Central memory CD8-positive, alpha-beta T cell (primary cell): ENCODE data around the gene ELK1.

Experiments
- ATAC-seq: fragments of 150-1000 bp; cut with Tn5 transposase; replicated peaks from 2 replicates; pipeline ENCODE4 v1.10.0; 2022; ENCODE audit warnings: mild to moderate bottlenecking, moderate FRiP score, moderate number of reproducible peaks; ENCODE audit not compliant: poor library complexity, severe bottlenecking; ENCODE audit errors: extremely low read depth
- DNase-seq, 2 donors: peaks; one replicate each; pipeline ENCODE4 v3.0.0; 2021; ENCODE audit warnings: low spot score in 2 of 2
- H3K27ac Mint-ChIP-seq: one replicate; pipeline ENCODE4 v1.8.0; 2022; ENCODE audit warnings: low read depth, mild to moderate bottlenecking, moderate library complexity, mixed read lengths
- H3K27me3 Mint-ChIP-seq: one replicate; pipeline ENCODE4 v1.8.0; 2022; ENCODE audit warnings: mixed read lengths
- H3K36me3 Mint-ChIP-seq: one replicate; pipeline ENCODE4 v1.8.0; 2022; ENCODE audit warnings: mild to moderate bottlenecking, moderate library complexity, mixed read lengths; ENCODE audit not compliant: insufficient read depth
- H3K4me1 Mint-ChIP-seq: one replicate; pipeline ENCODE4 v1.8.0; 2022; ENCODE audit warnings: mixed read lengths
- H3K4me3 Mint-ChIP-seq: one replicate; pipeline ENCODE4 v1.8.0; 2022; ENCODE audit warnings: mild to moderate bottlenecking, moderate library complexity, mixed read lengths
- H3K9me3 Mint-ChIP-seq: one replicate; pipeline ENCODE4 v1.8.0; 2022; ENCODE audit warnings: mixed read lengths

ELK1 gene

GRCh38 chrX:47659421-47659726 lies 9.0 kb upstream of the ELK1 start:
- Mint-ChIP-seq H3K27ac (peak overlapping the region; percentile 95), H3K4me3 (peak overlapping the region; percentile 78), H3K9me3 (no peaks in the 10 kb centered on the region), H3K4me1 (peaks cover 16% of the 10 kb centered on the region), H3K27me3 (no peaks in the 10 kb centered on the region), H3K36me3 (peaks cover 25% of the 10 kb centered on the region)
- ATAC-seq: no peak
- no peak for DNase-seq

GRCh38 chrX:47658684-47659420 lies 8.5 kb upstream of the ELK1 start, which contains the start of gene UXT:
Gene UXT, minus strand, starts transcription at chrX:47659180. Its CDS starts 253 bp downstream, at chrX:47658927.
- Mint-ChIP-seq H3K36me3 (peaks cover 25% of the 10 kb centered on the region), H3K27ac (peak within 1 kb of the TSS; percentile 95), H3K27me3 (no peaks in the 10 kb centered on the region), H3K4me3 (peak within 1 kb of the TSS; percentile 78), H3K4me1 (peaks cover 16% of the 10 kb centered on the region), H3K9me3 (no peaks in the 10 kb centered on the region)
- DNase-seq (peak; percentile 84 to 91), ATAC-seq (peak; percentile 85)

GRCh38 chrX:47658301-47658683 lies 7.9 kb upstream of the ELK1 start:
- ATAC-seq (no peak), DNase-seq (no peak)
- H3K36me3 Mint-ChIP-seq: peaks cover 28% of the 10 kb centered on the region
- peak overlapping the region; percentile 78 for H3K4me3 Mint-ChIP-seq
- peaks cover 16% of the 10 kb centered on the region for H3K4me1 Mint-ChIP-seq
- H3K27ac Mint-ChIP-seq: peak overlapping the region; percentile 95
- H3K27me3 Mint-ChIP-seq: no peaks in the 10 kb centered on the region
- H3K9me3 Mint-ChIP-seq: no peaks in the 10 kb centered on the region

- peaks cover 18% of the 10 kb centered on the region for H3K36me3 Mint-ChIP-seq
- ATAC-seq (no peak), DNase-seq (no peak)
- H3K4me1 Mint-ChIP-seq: peaks cover 38% of the 10 kb centered on the region
- peak overlapping the region; percentile 94 for H3K27ac Mint-ChIP-seq
- peak overlapping the region; percentile 88 for H3K4me3 Mint-ChIP-seq
- H3K9me3 Mint-ChIP-seq: no peaks in the 10 kb centered on the region
- no peaks in the 10 kb centered on the region for H3K27me3 Mint-ChIP-seq
Measured at GRCh38 chrX:47651043-47651905, 911 bp upstream of the ELK1 start.

- H3K4me3 Mint-ChIP-seq: peak overlapping the region; percentile 88
- DNase-seq (no peak), ATAC-seq (no peak)
- peak overlapping the region; percentile 94 for H3K27ac Mint-ChIP-seq
- H3K27me3 Mint-ChIP-seq: no peaks in the 10 kb centered on the region
- H3K36me3 Mint-ChIP-seq: peaks cover 12% of the 10 kb centered on the region
- H3K4me1 Mint-ChIP-seq: peaks cover 38% of the 10 kb centered on the region
- H3K9me3 Mint-ChIP-seq: no peaks in the 10 kb centered on the region
Measured at GRCh38 chrX:47649781-47650163, 591 bp downstream of the ELK1 start.

- DNase-seq: no peak
- peak overlapping the region; percentile 94 for H3K27ac Mint-ChIP-seq
- peak overlapping the region; percentile 88 for H3K4me3 Mint-ChIP-seq
- H3K9me3 Mint-ChIP-seq: no peaks in the 10 kb centered on the region
- H3K4me1 Mint-ChIP-seq: peaks cover 43% of the 10 kb centered on the region
- H3K27me3 Mint-ChIP-seq: no peaks in the 10 kb centered on the region
- H3K36me3 Mint-ChIP-seq: peaks cover 17% of the 10 kb centered on the region
- ATAC-seq: no peak
Measured at GRCh38 chrX:47649271-47649670, 1.1 kb downstream of the ELK1 start.

GRCh38 chrX:47648376-47648775 lies 2.0 kb downstream of the ELK1 start:
- Mint-ChIP-seq H3K9me3 (no peaks in the 10 kb centered on the region), H3K4me3 (peak overlapping the region; percentile 88), H3K36me3 (peaks cover 18% of the 10 kb centered on the region), H3K4me1 (peaks cover 45% of the 10 kb centered on the region), H3K27me3 (no peaks in the 10 kb centered on the region), H3K27ac (no peak overlapping the region)
- ATAC-seq (no peak), DNase-seq (no peak)

GRCh38 chrX:47646636-47647035 lies 3.7 kb downstream of the ELK1 start:
- Mint-ChIP-seq H3K9me3 (no peaks in the 10 kb centered on the region), H3K4me1 (peaks cover 45% of the 10 kb centered on the region), H3K36me3 (peaks cover 22% of the 10 kb centered on the region), H3K4me3 (no peak overlapping the region), H3K27ac (no peak overlapping the region), H3K27me3 (no peaks in the 10 kb centered on the region)
- ATAC-seq: no peak
- DNase-seq: no peak

GRCh38 chrX:47645530-47645929 lies 4.8 kb downstream of the ELK1 start:
- Mint-ChIP-seq H3K27ac (no peak overlapping the region), H3K4me1 (peaks cover 35% of the 10 kb centered on the region), H3K27me3 (no peaks in the 10 kb centered on the region), H3K9me3 (no peaks in the 10 kb centered on the region), H3K36me3 (peaks cover 24% of the 10 kb centered on the region), H3K4me3 (no peak overlapping the region)
- ATAC-seq (no peak), DNase-seq (no peak)

GRCh38 chrX:47644557-47645091 lies 5.7 kb downstream of the ELK1 start:
- no peaks in the 10 kb centered on the region for H3K27me3 Mint-ChIP-seq
- H3K4me3 Mint-ChIP-seq: no peak overlapping the region
- peaks cover 32% of the 10 kb centered on the region for H3K4me1 Mint-ChIP-seq
- no peak for ATAC-seq
- H3K9me3 Mint-ChIP-seq: no peaks in the 10 kb centered on the region
- peaks cover 32% of the 10 kb centered on the region for H3K36me3 Mint-ChIP-seq
- no peak overlapping the region for H3K27ac Mint-ChIP-seq
- DNase-seq: no peak

GRCh38 chrX:47643926-47644325 lies 6.4 kb downstream of the ELK1 start:
- no peak for DNase-seq
- ATAC-seq: no peak
- H3K27ac Mint-ChIP-seq: no peak overlapping the region

GRCh38 chrX:47638816-47639215 lies 11.5 kb downstream of the ELK1 start:
- no peaks in the 10 kb centered on the region for H3K27me3 Mint-ChIP-seq
- ATAC-seq (no peak), DNase-seq (no peak)
- H3K27ac Mint-ChIP-seq: peak overlapping the region; percentile 36
- no peaks in the 10 kb centered on the region for H3K9me3 Mint-ChIP-seq
- peaks cover 42% of the 10 kb centered on the region for H3K36me3 Mint-ChIP-seq
- H3K4me3 Mint-ChIP-seq: no peak overlapping the region
- no peaks in the 10 kb centered on the region for H3K4me1 Mint-ChIP-seq

More at GRCh38 chrX:47643926-47644325, 6.4 kb downstream of the ELK1 start:
- Mint-ChIP-seq H3K4me3 (no peak overlapping the region), H3K4me1 (peaks cover 25% of the 10 kb centered on the region), H3K9me3 (no peaks in the 10 kb centered on the region), H3K27me3 (no peaks in the 10 kb centered on the region), H3K36me3 (peaks cover 35% of the 10 kb centered on the region)
